Measurements from ENCODE around the gene RAB11FIP4.

DNA sequence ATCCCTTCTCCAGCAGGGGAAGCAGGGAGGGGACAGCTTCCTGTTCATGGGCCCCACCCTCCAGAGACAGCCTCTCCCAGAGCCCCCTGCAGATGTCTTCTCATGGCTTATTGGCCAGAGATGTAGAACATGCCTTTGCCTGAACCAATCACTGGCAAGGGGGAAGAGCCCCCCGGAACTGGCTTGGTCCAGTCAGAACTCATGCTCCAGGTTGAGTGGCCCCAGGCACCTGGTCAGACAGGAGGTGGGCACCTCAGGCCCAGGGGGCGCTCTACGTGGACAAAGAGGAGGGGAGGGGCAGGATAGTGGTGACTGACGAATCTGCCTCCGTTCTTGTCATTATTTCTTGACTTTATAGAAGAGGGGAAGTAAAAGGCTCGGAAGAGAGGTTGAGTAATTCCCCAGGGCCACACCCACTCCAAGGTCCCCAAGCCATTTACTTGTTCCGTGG is 23.6 kb downstream of the RAB11FIP4 start:
- TF ChIP-seq, protein P1, sequence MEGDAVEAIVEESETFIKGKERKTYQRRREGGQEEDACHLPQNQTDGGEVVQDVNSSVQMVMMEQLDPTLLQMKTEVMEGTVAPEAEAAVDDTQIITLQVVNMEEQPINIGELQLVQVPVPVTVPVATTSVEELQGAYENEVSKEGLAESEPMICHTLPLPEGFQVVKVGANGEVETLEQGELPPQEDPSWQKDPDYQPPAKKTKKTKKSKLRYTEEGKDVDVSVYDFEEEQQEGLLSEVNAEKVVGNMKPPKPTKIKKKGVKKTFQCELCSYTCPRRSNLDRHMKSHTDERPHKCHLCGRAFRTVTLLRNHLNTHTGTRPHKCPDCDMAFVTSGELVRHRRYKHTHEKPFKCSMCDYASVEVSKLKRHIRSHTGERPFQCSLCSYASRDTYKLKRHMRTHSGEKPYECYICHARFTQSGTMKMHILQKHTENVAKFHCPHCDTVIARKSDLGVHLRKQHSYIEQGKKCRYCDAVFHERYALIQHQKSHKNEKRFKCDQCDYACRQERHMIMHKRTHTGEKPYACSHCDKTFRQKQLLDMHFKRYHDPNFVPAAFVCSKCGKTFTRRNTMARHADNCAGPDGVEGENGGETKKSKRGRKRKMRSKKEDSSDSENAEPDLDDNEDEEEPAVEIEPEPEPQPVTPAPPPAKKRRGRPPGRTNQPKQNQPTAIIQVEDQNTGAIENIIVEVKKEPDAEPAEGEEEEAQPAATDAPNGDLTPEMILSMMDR (IDR thresholded peaks at IDR 0.05): no peak
- no peak for TF ChIP-seq POLR2A (IDR thresholded peaks at IDR 0.05)
